Measurements from ENCODE around the gene PDGFD. TPM values are rescaled to one million over a fixed set of nuclear protein-coding genes. Genes with fewer than 3 reads are reported as not detected.

Gene PDGFD
- total RNA-seq, 1 experiment from 2014 or later, result 1.7 TPM

- Histone ChIP-seq H2BK5ac (ENCODE audit: insufficient read length, low read length) (no peak overlapping the region), H3K23ac (ENCODE audit: insufficient read length, low read depth, low read length) (no peak overlapping the region), H3T11ph (ENCODE audit: low read length) (no peak overlapping the region), H3K4me2 (ENCODE audit: insufficient read depth, insufficient read length, low read length) (no peak overlapping the region), H3K4ac (ENCODE audit: low read depth, low read length) (no peak overlapping the region), H4K91ac (ENCODE audit: insufficient read length, low read depth, low read length) (no peak overlapping the region), H3K14ac (ENCODE audit: insufficient read depth, low read length) (no peak overlapping the region), H3K23me2 (ENCODE audit: insufficient read length, low read depth, low read length, poor library complexity, severe bottlenecking) (no peaks in the 10 kb centered on the region), H3K9ac (ENCODE audit: extremely low read depth, insufficient read length, low read length) (no peak overlapping the region), H3K79me1 (ENCODE audit: insufficient read depth, low read depth, low read length, poor library complexity, severe bottlenecking) (no peaks in the 10 kb centered on the region), H2AK5ac (ENCODE audit: insufficient read length, low read length) (no peak overlapping the region), H4K8ac (replicated peaks; ENCODE audit: insufficient read length, low read depth, low read length) (no peak overlapping the region), H3K79me2 (ENCODE audit: insufficient read depth, low read length) (no peaks in the 10 kb centered on the region; the same call in 1 of the 2 replicates), H2BK12ac (ENCODE audit: insufficient read length, low read depth, low read length) (no peak overlapping the region), H2BK120ac (ENCODE audit: low read depth, low read length, poor library complexity, severe bottlenecking) (no peak overlapping the region), H3K18ac (ENCODE audit: insufficient read length, low read depth, low read length) (no peak overlapping the region), H3K27ac (ENCODE audit: insufficient read length, low read depth, low read length) (no peak overlapping the region), H2BK20ac (ENCODE audit: low read depth, low read length, poor library complexity, severe bottlenecking) (no peak overlapping the region), H3K56ac (ENCODE audit: insufficient read length, low read depth, low read length) (no peak overlapping the region), H3K9me3 (ENCODE audit: control insufficient read depth, low read depth, low read length) (no peaks in the 10 kb centered on the region), H2BK15ac (ENCODE audit: low read depth, low read length) (no peak overlapping the region), H3K27me3 (ENCODE audit: insufficient read depth, low read length) (no peaks in the 10 kb centered on the region), H3K4me1 (ENCODE audit: insufficient read depth, low read length) (no peaks in the 10 kb centered on the region), H4K5ac (ENCODE audit: insufficient read length, low read depth, low read length) (no peak overlapping the region), H2AFZ (ENCODE audit: low read length) (no peak overlapping the region), H4K20me1 (ENCODE audit: control insufficient read depth, insufficient read depth, insufficient read length) (no peaks in the 10 kb centered on the region)
- H3K27ac Mint-ChIP-seq, result no peak overlapping the region; a peak in 1 of 7 replicates
- no peak overlapping the region for H3K4me3 Mint-ChIP-seq
- no peak for DNase-seq
- H3K4me1 Mint-ChIP-seq, result no peaks in the 10 kb centered on the region
- WGBS (ENCODE audit: extremely low coverage, insufficient read length, low lambda C conversion rate), result no CpG with 5 or more reads among the region's 5 CpGs
- H3K9me3 Mint-ChIP-seq, result peaks cover 0 to 2% of the 10 kb centered on the region in 2 experiments; a peak in 2 of 5 replicates
- no peaks in the 10 kb centered on the region for H3K27me3 Mint-ChIP-seq (ENCODE audit: low read depth)
- H3K36me3 Mint-ChIP-seq (ENCODE audit: insufficient read depth in 1 of 3, low read depth in 3 of 3), result peaks cover 0 to 4% (median 0%) of the 10 kb centered on the region in 3 experiments; a peak in 1 of 7 replicates
- no peak for TF ChIP-seq CTCF (conservative IDR thresholded peaks at IDR 0.05)
These were observed 185.0 kb downstream of the PDGFD start for GRCh38 chr11:103978616-103979595.
